A549 treated with RU486 at 1 μM for 4 hours (cell line): ENCODE data around the gene PLA2G7. TPM values are rescaled to one million over a fixed set of nuclear protein-coding genes. Genes with fewer than 3 reads are reported as not detected.

Source experiments
- total RNA-seq: library from RNA; stranded (reverse); fragments of 200-300 nt; extraction: Qiagen RNA extraction; gene quantifications from 5 replicates; pipeline ENCODE4 v1.2.3, GENCODE V29; 2022; ENCODE audit warnings: low read depth

Gene PLA2G7
- total RNA-seq: 0.11 TPM in 1 of 5 replicates, not detected in the others

GRCh38 chr6:46734867-46735719 is at the start of gene PLA2G7:
Gene PLA2G7, minus strand, starts transcription at chr6:46735375. Its CDS starts 12,484 bp downstream, at chr6:46722891.

GRCh38 chr6:46746696-46747095 is 11.5 kb upstream of the PLA2G7 start, which contains the start of gene ANKRD66:
Gene ANKRD66, plus strand, starts transcription at chr6:46746933. Its CDS starts 5,016 bp downstream, at chr6:46751949.

GRCh38 chr6:46687619-46688097 is 47.5 kb downstream of the PLA2G7 start, which contains the start of gene TDRD6:
Gene TDRD6, plus strand, starts transcription at chr6:46687885. Its CDS starts 244 bp downstream, at chr6:46688129.

Other genes with a start within 250 kb of the PLA2G7 start
- gene RCAN2, start 243.9 kb downstream of the PLA2G7 start, total RNA-seq: not detected in 5 replicates
- 0.06 to 0.15 TPM (median 0.14 TPM) in 3 of 5 replicates, not detected in the others for gene CYP39A1, start 82.6 kb downstream of the PLA2G7 start, total RNA-seq
- 0.27 to 0.70 TPM (median 0.46 TPM) in 5 replicates for gene SLC25A27, start 82.4 kb downstream of the PLA2G7 start, total RNA-seq
- not detected in 5 replicates for gene TDRD6, start 47.5 kb downstream of the PLA2G7 start, total RNA-seq
- gene ANKRD66, start 11.6 kb upstream of the PLA2G7 start, total RNA-seq: not detected in 5 replicates
- gene MEP1A, start 58.0 kb upstream of the PLA2G7 start, total RNA-seq: not detected in 5 replicates
- gene ADGRF5, start 186.6 kb upstream of the PLA2G7 start, total RNA-seq: not detected in 5 replicates